H9 (cell line): ENCODE measurements around the gene ZNF503. TPM values are rescaled to one million over a fixed set of nuclear protein-coding genes. Genes with fewer than 3 reads are reported as not detected.

Experiments
- DNase-seq: peaks from one replicate; pipeline ENCODE4 v3.0.0-alpha.2; 2017
- H2AFZ ChIP-seq: one replicate; pipeline ENCODE4 v1.6.1; 2013; ENCODE audit warnings: mild to moderate bottlenecking, low read length, control low read depth, moderate library complexity
- H2AK5ac ChIP-seq: 2 replicates; pipeline ENCODE4 v1.6.1; 2013; ENCODE audit warnings: low read length, control low read depth, mixed read lengths; ENCODE audit not compliant: insufficient read length
- H2BK120ac ChIP-seq: one replicate; pipeline ENCODE4 v1.6.1; 2013; ENCODE audit warnings: low read depth, mild to moderate bottlenecking, low read length, control low read depth, inconsistent platforms; ENCODE audit not compliant: poor library complexity, severe bottlenecking
- H2BK12ac ChIP-seq: 2 replicates; pipeline ENCODE4 v1.6.1; 2013; ENCODE audit warnings: low read length, control low read depth, mixed read lengths, low read depth; ENCODE audit not compliant: insufficient read length
- H2BK15ac ChIP-seq: 2 replicates; pipeline ENCODE4 v1.6.1; 2013; ENCODE audit warnings: low read depth, low read length, control low read depth
- H2BK20ac ChIP-seq: one replicate; pipeline ENCODE4 v1.6.1; 2013; ENCODE audit warnings: low read depth, mild to moderate bottlenecking, low read length, control low read depth, inconsistent platforms; ENCODE audit not compliant: poor library complexity, severe bottlenecking
- H2BK5ac ChIP-seq: 2 replicates; pipeline ENCODE4 v1.6.1; 2013; ENCODE audit warnings: low read length, control low read depth, mixed read lengths; ENCODE audit not compliant: insufficient read length
- H3K14ac ChIP-seq: 2 replicates; pipeline ENCODE4 v1.6.1; 2013; ENCODE audit warnings: low read length, control low read depth; ENCODE audit not compliant: insufficient read depth
- H3K18ac ChIP-seq: 2 replicates; pipeline ENCODE4 v1.6.1; 2013; ENCODE audit warnings: low read depth, mild to moderate bottlenecking, mixed read lengths, low read length, control low read depth; ENCODE audit not compliant: insufficient read length
- H3K23ac ChIP-seq: 2 replicates; pipeline ENCODE4 v1.6.1; 2013; ENCODE audit warnings: low read length, control low read depth, mixed read lengths, low read depth; ENCODE audit not compliant: insufficient read length
- H3K23me2 ChIP-seq: 2 replicates; pipeline ENCODE4 v1.6.1; 2013; ENCODE audit warnings: low read depth, mild to moderate bottlenecking, mixed read lengths, low read length, control low read depth; ENCODE audit not compliant: insufficient read length, poor library complexity, severe bottlenecking
- H3K27ac ChIP-seq: 2 replicates; pipeline ENCODE4 v1.5.1; 2013; ENCODE audit warnings: low read length, control low read depth, mixed read lengths, low read depth; ENCODE audit not compliant: insufficient read length
- H3K27me3 ChIP-seq: 2 replicates; pipeline ENCODE4 v1.6.1; 2013; ENCODE audit warnings: low read length, control low read depth, inconsistent platforms; ENCODE audit not compliant: insufficient read depth
- H3K4ac ChIP-seq: 2 replicates; pipeline ENCODE4 v1.6.1; 2013; ENCODE audit warnings: low read depth, mild to moderate bottlenecking, control low read depth, inconsistent platforms, low read length, moderate library complexity
- H3K4me1 ChIP-seq: 2 replicates; pipeline ENCODE4 v1.6.1; 2013; ENCODE audit warnings: low read length, control low read depth, inconsistent platforms; ENCODE audit not compliant: insufficient read depth
- H3K4me2 ChIP-seq: 2 replicates; pipeline ENCODE4 v1.6.1; 2013; ENCODE audit warnings: low read length, control low read depth, mixed read lengths; ENCODE audit not compliant: insufficient read length, insufficient read depth
- H3K56ac ChIP-seq: 2 replicates; pipeline ENCODE4 v1.6.1; 2013; ENCODE audit warnings: low read depth, mild to moderate bottlenecking, mixed read lengths, low read length, control low read depth; ENCODE audit not compliant: insufficient read length
- H3K79me1 ChIP-seq: 2 replicates; pipeline ENCODE4 v1.6.1; 2013; ENCODE audit warnings: low read depth, mild to moderate bottlenecking, moderate library complexity, low read length, control low read depth, inconsistent platforms; ENCODE audit not compliant: insufficient read depth, poor library complexity, severe bottlenecking
- H3K79me2 ChIP-seq: 2 replicates; pipeline ENCODE4 v1.6.1; 2013; ENCODE audit warnings: low read length, control low read depth, inconsistent platforms; ENCODE audit not compliant: insufficient read depth
- H3K9ac ChIP-seq: 2 replicates; pipeline ENCODE4 v1.6.1; 2013; ENCODE audit warnings: low read length, control low read depth, mixed read lengths; ENCODE audit not compliant: insufficient read length; ENCODE audit errors: extremely low read depth
- H3K9me3 ChIP-seq: one replicate; pipeline ENCODE4 v1.6.1; 2013; ENCODE audit warnings: low read depth, low read length, inconsistent platforms; ENCODE audit not compliant: control insufficient read depth
- H3T11ph ChIP-seq: one replicate; pipeline ENCODE4 v1.6.1; 2013; ENCODE audit warnings: mild to moderate bottlenecking, low read length, control low read depth, inconsistent platforms
- H4K20me1 ChIP-seq: one replicate; pipeline ENCODE4 v1.6.1; 2013; ENCODE audit not compliant: control insufficient read depth, insufficient read length, insufficient read depth
- H4K5ac ChIP-seq: 2 replicates; pipeline ENCODE4 v1.6.1; 2013; ENCODE audit warnings: low read depth, mild to moderate bottlenecking, mixed read lengths, low read length, control low read depth; ENCODE audit not compliant: insufficient read length
- H4K8ac ChIP-seq: replicated peaks from 2 replicates; pipeline ENCODE4 v1.6.1; 2013; ENCODE audit warnings: low read length, control low read depth, mixed read lengths, low read depth; ENCODE audit not compliant: insufficient read length
- H4K91ac ChIP-seq: 2 replicates; pipeline ENCODE4 v1.6.1; 2013; ENCODE audit warnings: low read depth, mild to moderate bottlenecking, moderate library complexity, mixed read lengths, low read length, control low read depth; ENCODE audit not compliant: insufficient read length
- H3K27ac Mint-ChIP-seq, 3 experiments: 2 replicates in 2 of 3; 3 replicates in 1 of 3; pipeline ENCODE4 v1.8.0; 2020 to 2021; ENCODE audit warnings: mixed read lengths in 3 of 3, mild to moderate bottlenecking in 1 of 3, moderate library complexity in 1 of 3
- H3K27me3 Mint-ChIP-seq: 2 replicates; pipeline ENCODE4 v1.8.0; 2021; ENCODE audit warnings: low read depth, mild to moderate bottlenecking, moderate library complexity, mixed read lengths
- H3K36me3 Mint-ChIP-seq, 3 experiments: 2 replicates in 2 of 3; 3 replicates in 1 of 3; pipeline ENCODE4 v1.8.0; 2020 to 2021; ENCODE audit warnings: low read depth in 3 of 3, mixed read lengths in 3 of 3; ENCODE audit not compliant: insufficient read depth in 1 of 3
- H3K4me1 Mint-ChIP-seq, 2 experiments: 2 replicates each; pipeline ENCODE4 v1.8.0; 2020; ENCODE audit warnings: mixed read lengths in 2 of 2
- H3K4me3 Mint-ChIP-seq, 2 experiments: 2 replicates in 1 of 2; 3 replicates in 1 of 2; pipeline ENCODE4 v1.8.0; 2020 to 2021; ENCODE audit warnings: mild to moderate bottlenecking in 2 of 2, mixed read lengths in 2 of 2, moderate library complexity in 1 of 2
- H3K9me3 Mint-ChIP-seq, 2 experiments: 2 replicates in 1 of 2; 3 replicates in 1 of 2; pipeline ENCODE4 v1.8.0; 2020; ENCODE audit warnings: mild to moderate bottlenecking in 2 of 2, mixed read lengths in 2 of 2, moderate library complexity in 1 of 2
- CTCF ChIP-seq: fragments of 200-600 bp; sonication (generic); conservative IDR thresholded peaks from 3 replicates; pipeline ENCODE4 v1.8.0; 2021; ENCODE audit warnings: antibody characterized with exemption, mild to moderate bottlenecking
- WGBS: extraction: QIAGEN DNeasy Blood & Tissue Kit; methylation state at CpG from one replicate; pipeline ENCODE4 v1.1.7; 2013; ENCODE audit warnings: missing lambda C conversion rate, low lambda C conversion rate, mixed read lengths; ENCODE audit not compliant: insufficient read length; ENCODE audit errors: extremely low coverage; 5-methylcytosine and 5-hydroxymethylcytosine counted together
- total RNA-seq: library from RNA; stranded (reverse); gene quantifications from 2 replicates; pipeline ENCODE4 v1.2.1, GENCODE V29; 2021

The ZNF503 gene
- total RNA-seq, 1 experiment from 2014 or later, result 0.09 TPM

GRCh38 chr10:75396631-75397495, 4.7 kb downstream of the ZNF503 start:
- DNase-seq, result peak; percentile 50
- Mint-ChIP-seq H3K27ac (no peak overlapping the region), H3K36me3 (no peaks in the 10 kb centered on the region; a peak in 1 of 7 replicates), H3K9me3 (peaks cover 0 to 8% of the 10 kb centered on the region in 2 experiments; a peak in 1 of 5 replicates), H3K27me3 (peaks cover 98% of the 10 kb centered on the region), H3K4me3 (peak overlapping the region; percentile 44 to 75), H3K4me1 (peaks cover 12 to 30% of the 10 kb centered on the region in 2 experiments)
- Histone ChIP-seq H3K27me3 (peaks cover 69% of the 10 kb centered on the region), H3K27ac (no peak overlapping the region), H3T11ph (no peak overlapping the region), H3K9me3 (no peaks in the 10 kb centered on the region), H3K9ac (no peak overlapping the region), H3K4me1 (no peaks in the 10 kb centered on the region; the same call in none of the 2 replicates), H3K23ac (no peak overlapping the region), H4K8ac (no peak overlapping the region), H2BK120ac (no peak overlapping the region), H4K20me1 (no peaks in the 10 kb centered on the region), H4K5ac (no peak overlapping the region), H4K91ac (no peak overlapping the region), H3K18ac (no peak overlapping the region), H3K4ac (no peak overlapping the region), H2BK5ac (no peak overlapping the region), H3K56ac (no peak overlapping the region), H2BK12ac (no peak overlapping the region), H3K23me2 (peaks cover 20% of the 10 kb centered on the region), H3K79me2 (no peaks in the 10 kb centered on the region), H3K4me2 (peak overlapping the region; percentile 60), H2AK5ac (no peak overlapping the region), H2AFZ (no peak overlapping the region), H2BK20ac (no peak overlapping the region), H3K79me1 (no peaks in the 10 kb centered on the region), H2BK15ac (no peak overlapping the region), H3K14ac (no peak overlapping the region)
- no peak for TF ChIP-seq CTCF
- WGBS, result no CpG with 5 or more reads among the region's 71 CpGs
